HCT116 (cell line): ENCODE data around the gene NR1H4. TPM values are rescaled to one million over a fixed set of nuclear protein-coding genes. Genes with fewer than 3 reads are reported as not detected.

Experiments used
- ATAC-seq: fragments of 200-7000 bp; cut with Tn5 transposase; 2 replicates; pipeline ENCODE4 v1.9.1; 2020; ENCODE audit warnings: mild to moderate bottlenecking, moderate library complexity
- BruUV-seq: library from RNA; stranded (reverse); fragments of 400-500 nt; replicated peaks from 2 replicates; lab custom pipeline; 2021; lab: Mats Ljungman, UMichigan
- CTCF ChIA-PET: fragments of 300-600 bp; sonication (Branson Sonifier 250); formaldehyde crosslinking; loops from one replicate; lab custom pipeline; 2021; ENCODE audit warnings: antibody characterized with exemption; lab: Charles Lee
- POLR2A ChIA-PET: fragments of 300-600, 350-600 bp; sonication (Branson Sonifier 250); formaldehyde crosslinking; loops from one replicate; lab custom pipeline; 2021; ENCODE audit warnings: antibody characterized with exemption; lab: Charles Lee
- RAD21 ChIA-PET, 2 experiments: fragments of 300-600 bp; sonication (Branson Sonifier 250); formaldehyde crosslinking; loops; one replicate each; lab custom pipeline; 2023; ENCODE audit warnings: low total read pairs in 2 of 2; ENCODE audit not compliant: uncharacterized antibody in 2 of 2, unreplicated experiment in 2 of 2, low non-redundant PET in 1 of 2; lab: Charles Lee
- DNase-seq: peaks from one replicate; pipeline ENCODE4 v3.0.0-alpha.2; 2010; ENCODE audit warnings: low read depth, low spot score
- H2AFZ ChIP-seq: fragments of 200-600 bp; shearing (Covaris generic), sonication (generic); 2 replicates; pipeline ENCODE4 v1.6.1; 2017; ENCODE audit warnings: low read depth, mixed run types, mixed read lengths, antibody characterized with exemption, low read length; ENCODE audit not compliant: poor library complexity, severe bottlenecking
- H3K27ac ChIP-seq: 2 replicates; pipeline ENCODE4 v1.5.1; 2012; ENCODE audit warnings: low read depth, low read length
- H3K27me3 ChIP-seq: fragments of 200-600 bp; sonication (generic); 2 replicates; pipeline ENCODE4 v1.6.1; 2016; ENCODE audit warnings: mixed run types, low read length, mixed read lengths; ENCODE audit not compliant: insufficient read depth
- H3K36me3 ChIP-seq, 2 experiments: fragments of 200-500 bp in 1 of 2; fragments of 200-600 bp in 1 of 2; sonication (Bioruptor generic) in 1 of 2; sonication (generic) in 1 of 2; 2 replicates each; pipeline versions ENCODE4 v1.5.1 to v1.6.1; 2014 to 2016; ENCODE audit warnings: low read length in 2 of 2, inconsistent platforms in 1 of 2, mixed read lengths in 1 of 2, mixed run types in 1 of 2; ENCODE audit not compliant: insufficient read depth in 2 of 2, control insufficient read depth in 1 of 2
- H3K4me1 ChIP-seq, 2 experiments: fragments of 200-600 bp in 1 of 2; sonication (generic) in 1 of 2; 2 replicates each; pipeline versions ENCODE4 v1.5.1 to v1.6.1; 2012 to 2017; ENCODE audit warnings: low read length in 2 of 2, inconsistent platforms in 1 of 2, mild to moderate bottlenecking in 1 of 2, mixed read lengths in 1 of 2, mixed run types in 1 of 2, moderate library complexity in 1 of 2; ENCODE audit not compliant: insufficient read depth in 2 of 2, control insufficient read depth in 1 of 2
- H3K4me2 ChIP-seq: fragments of 200-600 bp; sonication (generic); 2 replicates; pipeline ENCODE4 v1.6.1; 2017; ENCODE audit warnings: mixed run types, low read length, mixed read lengths
- H3K4me3 ChIP-seq, 2 experiments: fragments of 200-600 bp in 1 of 2; sonication (generic) in 1 of 2; replicated peaks in 1 of 2; 2 replicates each; pipeline ENCODE4 v1.5.1; 2011 to 2016; ENCODE audit warnings: low read length in 2 of 2, control low read depth in 1 of 2, low read depth in 1 of 2, mild to moderate bottlenecking in 1 of 2, mixed read lengths in 1 of 2, mixed run types in 1 of 2
- H3K79me2 ChIP-seq: fragments of 200-600 bp; sonication (generic); 2 replicates; pipeline ENCODE4 v1.6.1; 2017; ENCODE audit warnings: mild to moderate bottlenecking, mixed run types, low read length, moderate library complexity, mixed read lengths; ENCODE audit not compliant: insufficient read depth
- H3K9ac ChIP-seq: fragments of 200-600 bp; sonication (generic); 2 replicates; pipeline ENCODE4 v1.6.1; 2016; ENCODE audit warnings: low read length, mixed read lengths
- H3K9me2 ChIP-seq: fragments of 200-600 bp; sonication (generic), shearing (Covaris generic); 2 replicates; pipeline ENCODE4 v1.6.1; 2017; ENCODE audit warnings: mixed run types, mild to moderate bottlenecking, moderate library complexity; ENCODE audit not compliant: insufficient read depth
- H3K9me3 ChIP-seq, 2 experiments: fragments of 200-500 bp in 1 of 2; fragments of 200-600 bp in 1 of 2; sonication (Bioruptor generic) in 1 of 2; sonication (generic) in 1 of 2; 2 replicates each; pipeline ENCODE4 v1.6.1; 2014 to 2017; ENCODE audit warnings: low read length in 2 of 2, mixed read lengths in 2 of 2, inconsistent platforms in 1 of 2, low read depth in 1 of 2, mild to moderate bottlenecking in 1 of 2, mixed run types in 1 of 2, moderate library complexity in 1 of 2; ENCODE audit not compliant: control insufficient read depth in 1 of 2, insufficient read depth in 1 of 2
- H4K20me1 ChIP-seq: fragments of 200-600 bp; sonication (generic), shearing (Covaris generic); 2 replicates; pipeline ENCODE4 v1.6.1; 2017; ENCODE audit warnings: mixed run types, mild to moderate bottlenecking, moderate library complexity; ENCODE audit not compliant: insufficient read depth
- ATF3 ChIP-seq: IDR thresholded peaks from 2 replicates; pipeline ENCODE4 v1.6.1; 2012
- CBX3 ChIP-seq: IDR thresholded peaks from 2 replicates; pipeline ENCODE4 v1.6.1; 2012; ENCODE audit warnings: low read depth
- CEBPB ChIP-seq: IDR thresholded peaks from 2 replicates; pipeline ENCODE4 v1.6.1; 2012; ENCODE audit warnings: low read depth
- CTCF ChIP-seq, 3 experiments: fragments of 200-600 bp in 1 of 3; sonication (generic) in 1 of 3; IDR thresholded peaks in 2 of 3; conservative IDR thresholded peaks in 1 of 3; 2 replicates each; pipeline ENCODE4 v1.5.1; 2012 to 2017; ENCODE audit warnings: low read depth in 2 of 3, low read length in 2 of 3, antibody characterized with exemption in 1 of 3, borderline replicate concordance in 1 of 3, control low read depth in 1 of 3, mild to moderate bottlenecking in 1 of 3, mixed read lengths in 1 of 3, mixed run types in 1 of 3, moderate library complexity in 1 of 3; ENCODE audit not compliant: insufficient read depth in 1 of 3
- EGR1 ChIP-seq: IDR thresholded peaks from 2 replicates; pipeline ENCODE4 v1.6.1; 2012; ENCODE audit warnings: low read depth
- ELF1 ChIP-seq: IDR thresholded peaks from 2 replicates; pipeline ENCODE4 v1.6.1; 2012; ENCODE audit warnings: low read depth, borderline replicate concordance
- EZH2phosphoT487 ChIP-seq: fragments of 200-600 bp; IDR thresholded peaks from 2 replicates; pipeline ENCODE4 v1.6.1; 2018; ENCODE audit warnings: antibody characterized with exemption, borderline replicate concordance
- JUND ChIP-seq: IDR thresholded peaks from 2 replicates; pipeline ENCODE4 v1.6.1; 2012
- POLR2A ChIP-seq: IDR thresholded peaks from 2 replicates; pipeline ENCODE4 v1.7.0; 2011; ENCODE audit warnings: borderline replicate concordance; ENCODE audit not compliant: insufficient read depth, insufficient read length; ENCODE audit errors: extremely low read depth
- POLR2AphosphoS5 ChIP-seq: IDR thresholded peaks from 2 replicates; pipeline ENCODE4 v1.6.1; 2011; ENCODE audit warnings: mild to moderate bottlenecking, low read depth, low read length, moderate library complexity
- RAD21 ChIP-seq: IDR thresholded peaks from 2 replicates; pipeline ENCODE4 v1.6.1; 2012; ENCODE audit warnings: low read depth, mild to moderate bottlenecking
- SIN3A ChIP-seq: IDR thresholded peaks from 2 replicates; pipeline ENCODE4 v1.6.1; 2012; ENCODE audit warnings: low read depth
- TCF7L2 ChIP-seq: IDR thresholded peaks from 2 replicates; pipeline ENCODE4 v1.7.0; 2011; ENCODE audit warnings: borderline replicate concordance, inconsistent platforms; ENCODE audit not compliant: insufficient read depth, insufficient read length; ENCODE audit errors: extremely low read depth
- ZFX ChIP-seq: fragments of 450-650 bp; IDR thresholded peaks from 2 replicates; pipeline ENCODE4 v1.6.1; 2017
- ZNF274 ChIP-seq: fragments of 200-500 bp; sonication (Bioruptor generic); IDR thresholded peaks from 2 replicates; pipeline ENCODE4 v1.6.1; 2014; ENCODE audit warnings: mild to moderate bottlenecking, low read depth, low read length, inconsistent platforms
- intact Hi-C: fragments of 100-400 bp; cut with micrococcal nuclease; formaldehyde crosslinking; loops from 2 replicates; pipeline ENCODE4 v1.10.0; 2022
- total RNA-seq: library from RNA; stranded (reverse); gene quantifications from one replicate; pipeline ENCODE4 v1.2.1, GENCODE V29; 2021; ENCODE audit not compliant: unreplicated experiment

Gene NR1H4
- total RNA-seq, 1 experiment from 2014 or later: not detected

- H3K4me2 ChIP-seq: no peak overlapping the region
- no peak for TF ChIP-seq POLR2A
- no peak for TF ChIP-seq EGR1
- TF ChIP-seq, all 23 proteins: peak for 0
- no peaks in the 10 kb centered on the region; a peak in 1 of 4 replicates for H3K9me3 ChIP-seq
- H3K9me2 ChIP-seq: no peaks in the 10 kb centered on the region
- H3K4me3 ChIP-seq: no peak overlapping the region
- peaks cover 100% of the 10 kb centered on the region for H3K79me2 ChIP-seq
- H3K36me3 ChIP-seq: no peaks in the 10 kb centered on the region
- no peaks in the 10 kb centered on the region for H3K27me3 ChIP-seq
- H4K20me1 ChIP-seq: no peaks in the 10 kb centered on the region
- ChIA-PET POLR2A (no interaction called here), RAD21 (no interaction called here), CTCF (no interaction called here)
- DNase-seq: no peak
- no peak overlapping the region for H3K27ac ChIP-seq
- BruUV-seq: no TSS peak
- intact Hi-C loops: no loop called here
- peaks cover 15 to 28% of the 10 kb centered on the region in 2 experiments for H3K4me1 ChIP-seq
- H3K9ac ChIP-seq: no peak overlapping the region
- H2AFZ ChIP-seq: no peak overlapping the region
- ATAC-seq: no peak
Measured at GRCh38 chr12:100578923-100579322, 105.3 kb downstream of the NR1H4 start.

GRCh38 chr12:100579844-100580243, 106.2 kb downstream of the NR1H4 start:
- Histone ChIP-seq H3K27me3 (no peaks in the 10 kb centered on the region), H2AFZ (no peak overlapping the region), H3K9me3 (no peaks in the 10 kb centered on the region; a peak in 1 of 4 replicates), H4K20me1 (no peaks in the 10 kb centered on the region), H3K4me1 (peaks cover 15 to 23% of the 10 kb centered on the region in 2 experiments), H3K4me3 (no peak overlapping the region), H3K9me2 (no peaks in the 10 kb centered on the region), H3K79me2 (peaks cover 100% of the 10 kb centered on the region), H3K27ac (no peak overlapping the region), H3K4me2 (no peak overlapping the region), H3K36me3 (no peaks in the 10 kb centered on the region), H3K9ac (no peak overlapping the region)
- ChIA-PET CTCF (no interaction called here), POLR2A (no interaction called here), RAD21 (no interaction called here)
- intact Hi-C loops: no loop called here
- BruUV-seq: no TSS peak
- no peak for ATAC-seq
- TF ChIP-seq RAD21: no peak
- TF ChIP-seq ZFX: no peak
- no peak for DNase-seq

GRCh38 chr12:100584256-100584655, 110.6 kb downstream of the NR1H4 start:
- intact Hi-C loops: no loop called here
- Histone ChIP-seq H3K4me2 (no peak overlapping the region), H3K36me3 (no peaks in the 10 kb centered on the region), H4K20me1 (no peaks in the 10 kb centered on the region), H3K4me1 (no peaks in the 10 kb centered on the region), H2AFZ (no peak overlapping the region), H3K9ac (no peak overlapping the region), H3K4me3 (no peak overlapping the region), H3K27me3 (no peaks in the 10 kb centered on the region), H3K9me2 (no peaks in the 10 kb centered on the region), H3K27ac (no peak overlapping the region), H3K9me3 (no peaks in the 10 kb centered on the region; a peak in 1 of 4 replicates), H3K79me2 (peaks cover 72% of the 10 kb centered on the region)
- ChIA-PET CTCF (no interaction called here), POLR2A (no interaction called here), RAD21 (no interaction called here)
- ATAC-seq (no peak), DNase-seq (no peak)
- no TSS peak for BruUV-seq
- TF ChIP-seq CEBPB (no peak), ZNF274 (no peak), JUND (no peak), ZFX (no peak), SIN3A (no peak), EZH2phosphoT487 (no peak), ATF3 (no peak), ELF1 (no peak), TCF7L2 (no peak), POLR2AphosphoS5 (no peak), CTCF (IDR thresholded peaks at IDR 0.05 in 2 of 3, conservative IDR thresholded peaks at IDR 0.05 in 1 of 3; ENCODE audit: borderline replicate concordance in 1 of 3, insufficient read depth in 1 of 3, low read depth in 2 of 3, low read length in 2 of 3) (no peak), CBX3 (no peak)
